Aorta (tissue), 5 donors: Measurements from ENCODE around the gene ADAMTSL3. TPM values are rescaled to one million over a fixed set of nuclear protein-coding genes. Genes with fewer than 3 reads are reported as not detected.

ENCODE experiments used
- ATAC-seq: fragments of 200-7000 bp; cut with Tn5 transposase; one replicate; pipeline ENCODE4 v1.9.1; 2022; ENCODE audit warnings: moderate library complexity; ENCODE audit not compliant: low FRiP score
- DNase-seq, 2 donors: peaks; one replicate each; pipeline ENCODE4 v3.0.0-alpha.2; 2020
- H3K27ac ChIP-seq, 2 donors: one replicate each; pipeline ENCODE4 v1.5.1; 2013; ENCODE audit warnings: low read length in 2 of 2, mild to moderate bottlenecking in 2 of 2, moderate library complexity in 2 of 2, control low read depth in 1 of 2, inconsistent platforms in 1 of 2, low read depth in 1 of 2
- H3K27me3 ChIP-seq, 2 donors: one replicate each; pipeline ENCODE4 v1.6.1; 2013; ENCODE audit warnings: control low read depth in 1 of 2, low read length in 1 of 2, mild to moderate bottlenecking in 1 of 2, moderate library complexity in 1 of 2; ENCODE audit not compliant: insufficient read depth in 2 of 2, control insufficient read depth in 1 of 2
- H3K36me3 ChIP-seq, 2 donors: one replicate each; pipeline ENCODE4 v1.6.1; 2013; ENCODE audit warnings: control low read depth in 1 of 2, low read length in 1 of 2, mild to moderate bottlenecking in 1 of 2; ENCODE audit not compliant: insufficient read depth in 2 of 2, control insufficient read depth in 1 of 2
- H3K4me1 ChIP-seq, 2 donors: one replicate each; pipeline ENCODE4 v1.6.1; 2013; ENCODE audit warnings: low read length in 2 of 2, control low read depth in 1 of 2, mild to moderate bottlenecking in 1 of 2, moderate library complexity in 1 of 2; ENCODE audit not compliant: insufficient read depth in 2 of 2, control insufficient read depth in 1 of 2
- H3K4me3 ChIP-seq, 2 donors: one replicate each; pipeline ENCODE4 v1.5.1; 2013; ENCODE audit warnings: low read length in 2 of 2, control low read depth in 1 of 2, mild to moderate bottlenecking in 1 of 2
- H3K9me3 ChIP-seq: one replicate; pipeline ENCODE4 v1.6.1; 2013; ENCODE audit warnings: mild to moderate bottlenecking, low read length; ENCODE audit not compliant: control insufficient read depth
- WGBS, 2 donors: extraction: QIAGEN DNeasy Blood & Tissue Kit; methylation state at CpG; one replicate each; pipeline ENCODE4 v1.1.7; 2013; 5-methylcytosine and 5-hydroxymethylcytosine counted together
- intact Hi-C, 2 donors: fragments of 100-400 bp; cut with DNase I; formaldehyde crosslinking; loops; one replicate each; pipeline versions ENCODE4 v1.14.2 to v1.15.0; 2022
- polyA plus RNA-seq, 2 donors: library from polyadenylated mRNA; stranded (reverse); fragments of 200-250 nt; gene quantifications; one replicate each; pipeline ENCODE4 v1.2.3, GENCODE V29; 2013
- total RNA-seq, 2 donors: library from RNA; stranded (reverse); fragmentation: NEBNext Ultra II Directional; extraction: Animal tissue kit (Norgen Biotek cat#: 25700); gene quantifications; one replicate each; pipeline ENCODE4 v1.2.1, GENCODE V29; 2021
- donor health status: healthy with polysubstance abuse.
- donor health status: Bipolar disorder and iron deficiency.
- donor health status: DM: no; HTN: no; CAD: no.
- donor health status: DM: no; HTN: no; CAD: no.
- donor health status: DM: yes; HTN: yes; CAD: no.

Gene ADAMTSL3
- total and polyA plus RNA-seq, 4 donors, result 4.6 to 74.5 (median 36.6) TPM

DNA sequence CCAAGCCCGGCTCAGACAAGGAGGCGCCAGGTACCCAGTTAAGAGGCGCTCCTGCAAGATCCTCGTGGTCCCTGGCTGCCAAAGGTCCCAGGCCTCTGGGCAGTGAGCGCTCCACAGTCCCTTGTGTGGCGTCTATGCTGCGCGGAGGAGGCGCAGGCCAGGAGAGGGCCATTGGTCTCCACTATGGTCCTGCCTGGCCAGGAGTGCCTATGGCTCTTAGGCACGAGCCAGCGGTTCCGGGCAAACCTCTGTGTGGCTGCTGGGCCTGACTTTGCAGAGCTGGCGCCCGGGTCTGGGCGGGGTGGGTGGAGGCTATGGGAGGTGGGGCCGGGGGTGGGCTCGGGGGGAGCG is 660 bp upstream of the ADAMTSL3 start:
- DNase-seq (no peak), ATAC-seq (no peak)
- intact Hi-C loops, result loop anchor here (5.0 to 10.0 kb wide), 4 partner anchors 39 to 94 kb away; no protein-coding TSS in a partner anchor
- WGBS, 2 donors, result 27 to 41% methylated on average over 14 to 18 of the region's 18 CpGs
- Histone ChIP-seq H3K36me3 (no peaks in the 10 kb centered on the region), H3K27me3 (no peaks in the 10 kb centered on the region), H3K4me1 (peaks cover 3 to 5% of the 10 kb centered on the region in 2 donors), H3K4me3 (no peak overlapping the region), H3K9me3 (no peaks in the 10 kb centered on the region), H3K27ac (peak overlapping the region; percentile 17 to 88)

DNA sequence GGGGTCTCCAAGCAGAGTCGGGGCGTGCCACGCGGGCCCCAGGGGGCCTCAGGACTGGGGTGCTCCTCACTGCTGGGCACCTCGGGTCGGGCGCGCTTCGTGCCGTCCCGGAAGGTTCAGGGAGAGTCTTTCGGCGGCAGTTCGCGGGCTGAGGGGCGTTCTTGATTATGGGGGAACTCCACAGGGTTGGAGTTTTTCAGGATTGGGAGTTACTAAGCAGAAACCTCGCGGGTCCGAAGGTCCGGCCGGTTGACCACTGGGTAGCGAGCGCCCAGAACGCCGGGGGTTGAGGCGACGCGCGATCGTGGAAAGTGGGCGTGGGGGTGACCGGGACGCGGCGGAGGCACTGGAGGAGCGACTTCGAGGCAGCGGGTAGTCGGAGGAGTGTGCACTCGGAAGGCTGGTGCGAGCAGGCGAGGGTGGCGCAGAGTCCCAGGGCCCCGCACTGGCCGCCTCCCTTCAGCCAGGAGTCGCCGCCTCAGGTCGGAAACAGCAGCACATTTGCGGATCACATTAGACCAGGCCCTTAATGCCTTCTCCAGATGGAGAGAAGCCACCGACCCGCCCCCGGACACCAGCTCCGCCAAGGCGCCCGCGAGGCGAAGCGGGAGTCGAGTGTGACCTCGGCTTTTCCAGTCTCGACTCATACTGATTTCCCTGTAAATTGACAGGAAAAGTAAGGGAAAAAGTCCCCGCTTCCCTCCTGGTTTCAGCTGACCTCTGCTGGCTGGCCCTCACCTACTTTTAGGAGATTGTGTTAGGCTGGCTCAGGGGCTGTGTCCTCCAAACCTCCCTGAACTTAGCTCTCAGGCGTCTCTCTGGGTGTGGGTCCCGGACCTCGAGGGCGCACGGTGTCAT is 685 bp downstream of the ADAMTSL3 start:
- WGBS, 2 donors, result 9% methylated on average over 67 of the region's 67 CpGs
- intact Hi-C loops, result loop anchor here (5.0 to 10.0 kb wide), 5 partner anchors 38 to 183 kb away; no protein-coding TSS in a partner anchor
- peak; percentile 39 for ATAC-seq
- peaks cover 3 to 7% of the 10 kb centered on the region in 2 donors for H3K4me1 ChIP-seq
- H3K27ac ChIP-seq, result peak overlapping the region; percentile 4 to 92
- peak; percentile 67 to 87 for DNase-seq
- no peaks in the 10 kb centered on the region for H3K27me3 ChIP-seq
- H3K36me3 ChIP-seq, result no peaks in the 10 kb centered on the region
- no peaks in the 10 kb centered on the region for H3K9me3 ChIP-seq
- H3K4me3 ChIP-seq, result peak overlapping the region; percentile 48 to 87

DNA sequence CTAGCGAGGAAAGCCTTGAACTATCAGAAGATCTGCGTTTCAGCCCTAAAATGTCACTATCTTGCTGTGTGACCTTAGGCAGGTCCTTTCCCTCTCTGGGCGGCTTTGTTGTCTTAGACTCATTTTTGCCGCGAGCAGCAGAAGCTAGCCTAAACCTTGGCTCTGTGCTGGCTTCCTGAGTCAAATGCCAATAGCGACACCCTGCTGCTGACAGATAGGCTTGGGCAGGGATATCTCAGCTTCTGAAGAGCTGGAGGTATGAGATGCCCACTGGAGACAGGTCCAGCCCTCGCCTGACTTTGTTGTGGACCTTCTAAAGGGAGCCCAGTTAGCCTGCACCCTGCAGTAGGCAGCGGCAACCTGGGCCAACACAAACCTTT is 1.3 kb downstream of the ADAMTSL3 start:
- intact Hi-C loops, result loop anchor here (5.0 to 10.0 kb wide), 3 partner anchors 50 to 182 kb away; no protein-coding TSS in a partner anchor
- ATAC-seq (no peak), DNase-seq (no peak)
- Histone ChIP-seq H3K4me1 (peaks cover 3 to 7% of the 10 kb centered on the region in 2 donors), H3K4me3 (peak overlapping the region; percentile 48 to 87), H3K27me3 (no peaks in the 10 kb centered on the region), H3K9me3 (no peaks in the 10 kb centered on the region), H3K36me3 (no peaks in the 10 kb centered on the region), H3K27ac (peak overlapping the region in 1 of 2 donors; percentile 4)
- 68 to 69% methylated on average over 8 of the region's 8 CpGs for WGBS, 2 donors

DNA sequence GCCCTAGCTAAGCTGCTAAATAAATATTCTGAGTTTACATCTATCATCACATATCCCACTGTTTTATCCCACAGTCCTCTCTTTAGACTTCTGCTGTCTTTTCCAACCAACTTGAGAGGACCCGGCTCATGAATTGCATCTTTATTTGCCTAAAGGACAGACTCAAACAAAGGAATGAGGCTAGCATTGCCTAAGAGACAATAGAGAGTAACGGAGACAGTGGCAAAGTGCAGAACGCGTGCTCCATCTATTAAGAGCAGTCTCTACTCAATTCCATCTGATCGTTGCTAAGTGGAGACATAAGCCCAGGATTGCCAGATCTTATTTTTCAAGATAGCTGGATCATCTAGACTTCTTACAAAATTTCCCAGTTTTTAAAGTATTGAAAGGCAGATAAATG is 2.3 kb downstream of the ADAMTSL3 start:
- Histone ChIP-seq H3K27me3 (no peaks in the 10 kb centered on the region), H3K4me1 (peaks cover 3 to 7% of the 10 kb centered on the region in 2 donors), H3K4me3 (no peak overlapping the region), H3K27ac (peak overlapping the region in 1 of 2 donors; percentile 34), H3K36me3 (no peaks in the 10 kb centered on the region), H3K9me3 (no peaks in the 10 kb centered on the region)
- DNase-seq, result no peak
- no peak for ATAC-seq
- intact Hi-C loops, result loop anchor here (5.0 to 10.0 kb wide), 3 partner anchors 49 to 181 kb away; no protein-coding TSS in a partner anchor
- 80 to 86% methylated on average over 5 of the region's 5 CpGs for WGBS, 2 donors

DNA sequence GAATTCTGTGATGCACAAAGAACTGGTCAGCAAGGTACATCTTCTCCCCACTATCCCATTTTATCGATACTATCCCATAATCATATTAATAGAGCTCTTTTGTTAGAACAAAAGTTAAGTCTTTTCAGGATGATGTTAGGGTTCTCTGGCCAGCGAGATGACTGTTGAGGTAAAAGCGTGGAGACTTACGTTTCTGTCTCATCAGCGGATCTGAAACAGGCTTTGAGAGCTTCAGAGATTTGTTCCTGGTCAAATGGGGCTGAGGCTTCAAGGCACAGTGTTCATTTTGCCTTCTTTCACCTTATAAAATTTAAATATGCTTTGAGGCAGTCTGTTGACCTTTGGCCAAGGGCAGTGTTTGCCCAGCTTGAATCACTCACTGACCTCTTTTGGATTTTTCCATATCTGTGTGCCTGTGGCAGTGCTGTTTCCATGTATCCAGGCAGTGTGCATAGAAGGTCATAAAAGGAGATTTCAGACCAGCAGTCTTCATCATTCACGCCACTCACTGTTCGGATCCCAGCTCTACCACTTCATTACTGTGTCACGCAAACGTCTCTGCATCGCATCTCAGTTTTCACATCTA is 3.1 kb downstream of the ADAMTSL3 start:
- H3K4me1 ChIP-seq, result peaks cover 3 to 7% of the 10 kb centered on the region in 2 donors
- ATAC-seq (no peak), DNase-seq (no peak)
- no peak overlapping the region for H3K4me3 ChIP-seq
- intact Hi-C loops, result loop anchor here (5.0 to 10.0 kb wide), 3 partner anchors 48 to 180 kb away; no protein-coding TSS in a partner anchor
- H3K36me3 ChIP-seq, result no peaks in the 10 kb centered on the region
- WGBS, 2 donors, result 91 to 92% methylated on average over 10 of the region's 10 CpGs
- no peaks in the 10 kb centered on the region for H3K9me3 ChIP-seq
- H3K27ac ChIP-seq, result no peak overlapping the region
- H3K27me3 ChIP-seq, result no peaks in the 10 kb centered on the region

DNA sequence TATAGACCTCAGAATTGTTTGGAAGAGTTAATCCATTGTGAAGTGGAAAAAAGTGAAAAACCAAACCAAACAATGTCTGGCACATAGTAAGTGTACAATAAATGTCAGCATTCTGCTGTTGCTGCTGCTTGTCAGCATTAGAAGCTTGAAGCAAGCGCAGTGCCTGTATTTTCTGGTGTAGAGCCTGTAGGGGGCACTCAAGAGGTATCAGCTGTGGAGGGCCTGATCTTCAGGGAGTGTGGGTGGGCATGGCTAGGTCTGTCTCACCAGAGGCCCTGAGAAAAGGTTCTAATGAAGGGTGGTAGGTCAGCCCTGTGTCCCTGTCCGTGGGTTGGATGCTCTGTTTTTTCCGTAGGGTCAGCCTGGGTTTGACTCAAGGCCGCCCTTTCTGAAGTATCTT is 3.6 kb downstream of the ADAMTSL3 start:
- Histone ChIP-seq H3K27ac (no peak overlapping the region), H3K4me3 (no peak overlapping the region), H3K27me3 (no peaks in the 10 kb centered on the region), H3K9me3 (no peaks in the 10 kb centered on the region), H3K36me3 (no peaks in the 10 kb centered on the region), H3K4me1 (peaks cover 3 to 7% of the 10 kb centered on the region in 2 donors)
- ATAC-seq, result no peak
- intact Hi-C loops, result loop anchor here (5.0 to 10.0 kb wide), 3 partner anchors 47 to 180 kb away; no protein-coding TSS in a partner anchor
- 94 to 95% methylated on average over 4 of the region's 4 CpGs for WGBS, 2 donors
- DNase-seq, result no peak

DNA sequence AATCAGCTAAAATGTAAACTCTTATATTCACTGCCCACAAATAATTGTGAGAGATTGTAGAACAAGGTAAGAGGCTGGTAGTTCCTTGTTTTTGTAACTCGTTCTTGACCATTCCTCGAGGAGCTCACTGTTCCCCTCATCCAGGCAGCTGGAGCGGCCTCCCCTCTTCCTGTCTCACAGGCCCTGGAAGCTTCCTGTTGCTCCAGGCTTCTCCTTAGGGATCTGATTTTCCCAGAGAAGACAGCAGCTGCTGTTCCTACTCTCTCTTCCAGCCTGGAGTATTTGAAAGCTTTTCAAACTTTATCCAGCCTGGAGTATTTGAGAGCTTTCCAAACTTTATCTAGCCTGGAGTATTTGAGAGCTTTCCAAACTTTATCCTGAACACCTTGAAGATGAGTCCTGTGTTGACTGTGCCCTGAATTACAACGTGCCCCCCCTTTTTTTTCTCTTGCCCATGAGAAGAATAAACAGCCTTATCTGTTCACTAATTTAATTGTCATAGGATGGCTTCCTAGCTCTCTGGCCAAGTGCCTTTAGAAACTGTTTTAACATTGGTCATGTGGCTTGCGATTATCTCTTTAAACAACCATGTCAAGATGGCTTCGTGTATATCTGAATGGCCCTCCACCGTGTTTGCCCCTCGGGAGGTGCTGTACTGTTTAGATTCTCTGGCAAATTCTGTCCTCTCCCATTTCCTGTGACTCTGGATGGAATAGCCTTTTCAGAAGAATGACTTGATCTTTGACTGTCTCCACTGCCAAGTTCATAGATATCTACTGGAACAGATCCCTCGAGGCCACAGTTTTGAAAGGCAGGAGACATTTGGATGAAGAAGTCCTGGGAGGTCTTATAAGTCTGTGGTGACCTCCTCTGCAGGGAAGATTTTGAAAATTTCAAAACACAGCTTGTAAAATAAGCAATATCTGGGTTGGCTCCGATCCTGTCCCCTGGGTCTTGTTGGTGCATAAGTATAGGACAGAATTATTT is 4.8 kb downstream of the ADAMTSL3 start:
- H3K27ac ChIP-seq, result peak overlapping the region in 1 of 2 donors; percentile 60
- peak; percentile 70 for ATAC-seq
- 31 to 32% methylated on average over 10 of the region's 10 CpGs for WGBS, 2 donors
- no peaks in the 10 kb centered on the region for H3K36me3 ChIP-seq
- no peak overlapping the region for H3K4me3 ChIP-seq
- peaks cover 3 to 7% of the 10 kb centered on the region in 2 donors for H3K4me1 ChIP-seq
- H3K9me3 ChIP-seq, result no peaks in the 10 kb centered on the region
- no peaks in the 10 kb centered on the region for H3K27me3 ChIP-seq
- no peak for DNase-seq
- intact Hi-C loops, result loop anchor here (5.0 to 10.0 kb wide), 3 partner anchors 46 to 179 kb away; no protein-coding TSS in a partner anchor

DNA sequence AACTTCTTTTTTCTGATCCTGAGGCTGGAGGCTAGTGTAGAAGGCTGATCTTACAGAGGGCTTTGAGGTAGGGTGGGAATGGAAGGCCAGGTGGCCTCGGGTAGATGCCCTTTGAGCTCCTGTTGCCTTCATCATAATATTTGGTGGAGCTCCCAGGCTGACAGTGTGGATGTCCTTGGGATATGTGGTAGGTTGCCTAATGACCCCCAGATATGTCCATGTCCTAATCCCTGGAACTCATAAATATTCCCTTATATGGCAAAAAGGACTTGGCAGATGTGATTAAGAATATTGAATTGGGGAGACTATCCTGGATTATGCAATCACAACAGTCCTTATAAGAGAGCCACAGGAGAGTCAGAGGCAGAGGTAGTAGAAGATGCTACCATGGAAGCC is 5.5 kb downstream of the ADAMTSL3 start:
- no peaks in the 10 kb centered on the region for H3K27me3 ChIP-seq
- H3K9me3 ChIP-seq, result no peaks in the 10 kb centered on the region
- DNase-seq, result no peak
- peaks cover 3 to 7% of the 10 kb centered on the region in 2 donors for H3K4me1 ChIP-seq
- peaks cover 0 to 2% of the 10 kb centered on the region in 2 donors for H3K36me3 ChIP-seq
- 95 to 96% methylated on average over 1 of the region's 1 CpG for WGBS, 2 donors
- no peak overlapping the region for H3K4me3 ChIP-seq
- ATAC-seq, result peak; percentile 52
- no peak overlapping the region for H3K27ac ChIP-seq
- intact Hi-C loops, result loop anchor here (5.0 to 10.0 kb wide), 3 partner anchors 45 to 178 kb away; no protein-coding TSS in a partner anchor
